WERI-Rb-1 (cell line): Measurements from ENCODE around the gene H2BK1.

Source experiments
- DNase-seq: peaks from one replicate; pipeline ENCODE4 v3.0.0-alpha.2; 2020
- H3K27ac ChIP-seq: fragments of 250-450 bp; sonication (Bioruptor Pico); 2 replicates; pipeline ENCODE4 v1.5.1; 2020; ENCODE audit warnings: mild to moderate bottlenecking, moderate library complexity
- H3K27me3 ChIP-seq: fragments of 250-450 bp; sonication (Bioruptor Pico); 2 replicates; pipeline ENCODE4 v1.5.1; 2021; ENCODE audit warnings: mild to moderate bottlenecking, low read depth, moderate library complexity; ENCODE audit not compliant: insufficient read depth, severe bottlenecking
- H3K36me3 ChIP-seq: fragments of 250-450 bp; sonication (Bioruptor Pico); 2 replicates; pipeline ENCODE4 v1.5.1; 2020; ENCODE audit warnings: mild to moderate bottlenecking, moderate library complexity
- H3K4me3 ChIP-seq: 2 replicates; pipeline ENCODE4 v1.5.1; 2011; ENCODE audit warnings: low read depth, mild to moderate bottlenecking, control low read depth, low read length
- H3K9me3 ChIP-seq: fragments of 250-450 bp; sonication (Bioruptor Pico); 2 replicates; pipeline ENCODE4 v1.5.1; 2021; ENCODE audit warnings: mild to moderate bottlenecking, moderate library complexity; ENCODE audit not compliant: severe bottlenecking
- TF ChIP-seq, protein P1 (sequence below): IDR thresholded peaks from 2 replicates; pipeline ENCODE4 v1.5.1; 2011; ENCODE audit warnings: low read depth, mild to moderate bottlenecking, control low read depth, inconsistent platforms, low read length

H2BK1 gene

DNA sequence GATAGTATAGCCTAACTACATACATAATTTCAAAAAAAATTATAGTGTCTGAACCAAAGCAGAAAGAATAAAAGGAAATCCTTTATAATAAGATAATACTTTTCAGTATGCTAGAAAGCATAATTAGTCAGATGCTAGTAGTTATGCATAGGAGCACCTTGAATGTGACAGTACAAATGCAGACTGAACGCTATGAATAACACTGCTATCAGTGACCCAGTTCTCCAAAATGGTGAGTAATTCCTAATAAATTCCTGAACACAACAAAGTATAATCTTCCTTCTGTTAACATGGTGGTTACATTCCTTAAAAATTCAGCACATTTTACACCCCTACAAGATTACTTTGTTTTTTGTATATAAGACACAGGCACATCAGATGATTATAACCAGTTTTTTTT is 20.8 kb upstream of the H2BK1 start:
- no peak for DNase-seq
- Histone ChIP-seq H3K9me3 (no peaks in the 10 kb centered on the region), H3K36me3 (peaks cover 14% of the 10 kb centered on the region), H3K4me3 (no peak overlapping the region), H3K27ac (no peak overlapping the region), H3K27me3 (no peaks in the 10 kb centered on the region)
- TF ChIP-seq, protein P1, sequence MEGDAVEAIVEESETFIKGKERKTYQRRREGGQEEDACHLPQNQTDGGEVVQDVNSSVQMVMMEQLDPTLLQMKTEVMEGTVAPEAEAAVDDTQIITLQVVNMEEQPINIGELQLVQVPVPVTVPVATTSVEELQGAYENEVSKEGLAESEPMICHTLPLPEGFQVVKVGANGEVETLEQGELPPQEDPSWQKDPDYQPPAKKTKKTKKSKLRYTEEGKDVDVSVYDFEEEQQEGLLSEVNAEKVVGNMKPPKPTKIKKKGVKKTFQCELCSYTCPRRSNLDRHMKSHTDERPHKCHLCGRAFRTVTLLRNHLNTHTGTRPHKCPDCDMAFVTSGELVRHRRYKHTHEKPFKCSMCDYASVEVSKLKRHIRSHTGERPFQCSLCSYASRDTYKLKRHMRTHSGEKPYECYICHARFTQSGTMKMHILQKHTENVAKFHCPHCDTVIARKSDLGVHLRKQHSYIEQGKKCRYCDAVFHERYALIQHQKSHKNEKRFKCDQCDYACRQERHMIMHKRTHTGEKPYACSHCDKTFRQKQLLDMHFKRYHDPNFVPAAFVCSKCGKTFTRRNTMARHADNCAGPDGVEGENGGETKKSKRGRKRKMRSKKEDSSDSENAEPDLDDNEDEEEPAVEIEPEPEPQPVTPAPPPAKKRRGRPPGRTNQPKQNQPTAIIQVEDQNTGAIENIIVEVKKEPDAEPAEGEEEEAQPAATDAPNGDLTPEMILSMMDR = no peak

DNA sequence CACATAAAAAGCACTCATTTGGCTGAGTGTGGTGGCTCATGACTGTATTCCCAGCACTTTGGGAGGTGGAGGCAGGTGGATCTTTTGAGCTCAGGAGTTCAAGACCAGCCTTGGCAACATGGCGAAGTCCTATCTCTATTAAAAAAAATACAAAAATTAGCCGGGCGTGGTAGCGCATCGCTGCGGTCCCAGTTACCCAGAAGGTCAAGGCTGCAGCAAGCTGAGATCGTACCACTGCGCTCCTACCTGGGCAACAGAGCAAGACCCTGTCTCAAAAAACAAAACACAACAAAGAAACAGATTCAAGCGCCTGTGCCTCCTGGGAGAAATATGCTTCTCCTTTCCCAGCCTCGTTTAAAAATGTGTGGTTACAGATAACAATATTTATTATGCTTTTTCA is 19.0 kb upstream of the H2BK1 start:
- Histone ChIP-seq H3K4me3 (no peak overlapping the region), H3K9me3 (no peaks in the 10 kb centered on the region), H3K36me3 (peaks cover 13% of the 10 kb centered on the region), H3K27me3 (no peaks in the 10 kb centered on the region), H3K27ac (no peak overlapping the region)
- TF ChIP-seq, protein P1 = no peak
- no peak for DNase-seq

DNA sequence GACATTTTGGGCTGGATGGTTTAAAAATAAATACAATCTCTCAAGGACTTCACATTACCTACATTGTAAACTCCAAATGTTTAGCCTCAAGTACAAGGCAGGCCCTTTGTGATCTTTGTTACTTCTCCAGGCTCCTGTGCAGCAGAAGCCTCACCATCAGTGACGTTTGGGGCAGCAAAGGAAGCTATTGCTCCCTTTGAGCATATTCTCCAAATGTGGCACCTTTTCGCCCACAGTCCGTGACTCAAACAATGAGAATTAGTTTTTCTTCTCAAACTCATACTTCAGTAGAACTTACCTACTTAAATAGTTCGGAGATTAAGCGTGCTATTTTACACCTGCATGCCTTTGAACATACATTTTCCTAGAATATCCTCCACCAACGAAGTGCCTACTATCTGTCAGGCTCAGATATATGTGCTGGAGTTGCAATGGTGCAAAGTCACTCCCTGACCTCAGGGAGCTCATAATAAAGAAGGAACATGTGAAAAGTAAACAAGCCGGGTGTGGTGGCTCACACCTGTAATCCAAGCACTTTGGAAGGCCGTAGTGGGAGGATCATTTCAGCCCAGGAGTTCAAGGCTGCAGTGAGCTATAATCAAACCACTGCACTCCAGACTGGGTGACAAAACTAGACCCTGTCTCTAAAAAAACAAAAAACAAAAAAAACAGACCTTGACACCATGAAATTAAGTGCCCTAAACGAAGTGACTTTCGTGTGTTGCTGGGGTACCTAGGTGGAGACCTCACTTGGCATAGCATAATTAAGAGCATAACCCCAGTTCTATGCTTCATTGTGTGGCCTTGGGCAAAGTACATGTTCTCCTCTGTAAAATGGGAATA is 18.0 kb upstream of the H2BK1 start:
- TF ChIP-seq, protein P1 = no peak
- no peak for DNase-seq
- H3K4me3 ChIP-seq = peak overlapping the region; percentile 61
- H3K36me3 ChIP-seq = peaks cover 23% of the 10 kb centered on the region
- no peaks in the 10 kb centered on the region for H3K9me3 ChIP-seq
- no peaks in the 10 kb centered on the region for H3K27me3 ChIP-seq
- peak overlapping the region; percentile 78 for H3K27ac ChIP-seq

DNA sequence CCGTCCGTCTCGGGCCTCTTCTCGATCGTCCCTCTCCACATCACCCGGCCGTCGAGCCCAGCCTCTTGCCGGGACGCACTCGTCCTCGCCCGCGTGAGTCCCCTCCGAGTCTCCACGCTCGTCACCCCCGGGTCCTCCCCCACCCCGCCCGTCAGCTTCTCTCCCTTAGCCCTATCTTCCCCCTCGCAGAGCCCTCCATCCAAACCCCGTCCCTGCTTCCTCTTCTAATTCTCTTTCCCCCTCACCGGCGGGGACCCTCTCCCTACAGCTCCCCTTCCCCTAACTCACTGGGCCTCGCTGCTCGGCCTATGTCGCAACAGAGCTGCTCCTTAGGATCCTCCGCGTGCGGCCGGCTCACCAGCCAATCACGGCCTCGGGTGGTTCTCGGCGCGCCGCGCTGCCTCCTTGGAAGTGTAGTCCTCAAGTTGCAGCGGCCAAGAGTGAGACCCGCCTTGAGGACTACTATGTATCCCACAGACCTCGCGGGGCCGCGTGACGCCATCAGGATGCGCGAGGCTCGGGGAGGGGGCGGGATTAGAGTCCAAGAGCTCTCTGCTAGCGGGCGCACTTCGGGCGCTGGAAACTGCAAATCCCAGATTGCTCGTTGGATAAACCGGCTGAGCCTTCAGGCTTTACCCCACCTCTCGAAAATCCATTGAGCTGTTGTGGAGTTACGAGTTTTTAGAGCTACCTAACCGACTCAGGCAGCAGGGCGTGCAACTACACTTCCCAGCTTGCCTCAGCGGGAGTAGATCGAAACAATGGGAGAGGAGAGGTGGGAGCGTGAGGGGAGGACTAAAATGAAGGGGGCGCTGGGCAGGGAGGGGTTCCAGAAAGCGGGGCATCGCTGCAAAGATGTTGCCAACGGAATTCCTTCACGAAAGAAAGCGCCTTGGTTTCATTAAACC is 16.8 kb upstream of the H2BK1 start, which contains the start of gene ABCF2:
TSS of gene ABCF2 (minus strand) at position 331 of the 908 bp plus-strand sequence. CDS start 747 bp downstream, outside the sequence.
- Histone ChIP-seq H3K9me3 (no peaks in the 10 kb centered on the region), H3K36me3 (peaks cover 34% of the 10 kb centered on the region), H3K27ac (peak within 1 kb of the TSS; percentile 78), H3K27me3 (no peaks in the 10 kb centered on the region), H3K4me3 (peak within 1 kb of the TSS; percentile 78)
- TF ChIP-seq, protein P1 = 0 out of 2 replicates have a peak, but pooled peaks have one; percentile 7
- peak; percentile 100 for DNase-seq

DNA sequence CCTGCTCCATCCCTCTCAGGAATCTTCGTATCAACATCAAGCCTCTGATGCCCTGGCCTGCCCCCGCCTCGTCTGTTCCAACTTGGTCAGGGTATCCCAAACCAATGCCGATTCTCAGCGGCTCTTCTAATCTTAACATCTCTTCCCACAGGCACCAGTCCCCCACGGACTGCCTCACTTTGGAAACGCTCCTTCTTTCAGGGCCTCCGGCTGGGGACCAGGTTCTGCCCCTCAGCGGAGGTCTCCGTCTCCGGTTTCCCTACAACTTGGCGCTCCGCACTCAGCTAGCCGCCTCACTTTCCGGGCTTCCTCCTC is 16.2 kb upstream of the H2BK1 start:
- peaks cover 39% of the 10 kb centered on the region for H3K36me3 ChIP-seq
- H3K27ac ChIP-seq = peak overlapping the region; percentile 54
- no peak for DNase-seq
- TF ChIP-seq, protein P1 = no peak
- H3K9me3 ChIP-seq = no peaks in the 10 kb centered on the region
- H3K27me3 ChIP-seq = no peaks in the 10 kb centered on the region
- H3K4me3 ChIP-seq = peak overlapping the region; percentile 78
